Loucy (cell line): Measurements from ENCODE around the gene EQTN.

ENCODE experiments used
- CTCF ChIP-seq: fragments of 200-600 bp; sonication (generic); conservative IDR thresholded peaks from 2 replicates; pipeline ENCODE4 v1.5.1; 2014; ENCODE audit warnings: mild to moderate bottlenecking, antibody characterized with exemption, low read length
- EZH2phosphoT487 ChIP-seq: fragments of 200-600 bp; IDR thresholded peaks from 2 replicates; pipeline ENCODE4 v1.6.1; 2018; ENCODE audit warnings: antibody characterized with exemption, mild to moderate bottlenecking, moderate library complexity, borderline replicate concordance

GRCh38 chr9:27340285-27340674 lies 43.3 kb upstream of the EQTN start:
- no peak for TF ChIP-seq CTCF
- TF ChIP-seq EZH2phosphoT487: no peak
